ENCODE results near the gene ABCF1.

The ABCF1 gene

GRCh38 chr6:30554962-30555815 is 16.1 kb upstream of the ABCF1 start:
- TF ChIP-seq, protein P1, sequence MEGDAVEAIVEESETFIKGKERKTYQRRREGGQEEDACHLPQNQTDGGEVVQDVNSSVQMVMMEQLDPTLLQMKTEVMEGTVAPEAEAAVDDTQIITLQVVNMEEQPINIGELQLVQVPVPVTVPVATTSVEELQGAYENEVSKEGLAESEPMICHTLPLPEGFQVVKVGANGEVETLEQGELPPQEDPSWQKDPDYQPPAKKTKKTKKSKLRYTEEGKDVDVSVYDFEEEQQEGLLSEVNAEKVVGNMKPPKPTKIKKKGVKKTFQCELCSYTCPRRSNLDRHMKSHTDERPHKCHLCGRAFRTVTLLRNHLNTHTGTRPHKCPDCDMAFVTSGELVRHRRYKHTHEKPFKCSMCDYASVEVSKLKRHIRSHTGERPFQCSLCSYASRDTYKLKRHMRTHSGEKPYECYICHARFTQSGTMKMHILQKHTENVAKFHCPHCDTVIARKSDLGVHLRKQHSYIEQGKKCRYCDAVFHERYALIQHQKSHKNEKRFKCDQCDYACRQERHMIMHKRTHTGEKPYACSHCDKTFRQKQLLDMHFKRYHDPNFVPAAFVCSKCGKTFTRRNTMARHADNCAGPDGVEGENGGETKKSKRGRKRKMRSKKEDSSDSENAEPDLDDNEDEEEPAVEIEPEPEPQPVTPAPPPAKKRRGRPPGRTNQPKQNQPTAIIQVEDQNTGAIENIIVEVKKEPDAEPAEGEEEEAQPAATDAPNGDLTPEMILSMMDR (IDR thresholded peaks at IDR 0.05; ENCODE audit: insufficient read depth, low read depth, low read length, missing control alignments), result no peak
- peak overlapping the region; percentile 98 for H3K4me3 ChIP-seq (ENCODE audit: low read length)
- DNase-seq (ENCODE audit: low read depth), result peak; percentile 20

- no peak for DNase-seq (ENCODE audit: low read depth)
- TF ChIP-seq, protein P1 (IDR thresholded peaks at IDR 0.05; ENCODE audit: insufficient read depth, low read depth, low read length, missing control alignments), result no peak
- peak overlapping the region; percentile 98 for H3K4me3 ChIP-seq (ENCODE audit: low read length)
Observed at GRCh38 chr6:30555816-30556065, 15.5 kb upstream of the ABCF1 start.

GRCh38 chr6:30556066-30556905 is 15.0 kb upstream of the ABCF1 start, which contains the start of gene GNL1:
TSS of gene GNL1 (minus strand) at chr6:30556489. CDS start at chr6:30556203, 286 bp downstream.
- DNase-seq (ENCODE audit: low read depth), result peak; percentile 97
- peak within 1 kb of the TSS; percentile 98 for H3K4me3 ChIP-seq (ENCODE audit: low read length)
- TF ChIP-seq, protein P1 (IDR thresholded peaks at IDR 0.05; ENCODE audit: insufficient read depth, low read depth, low read length, missing control alignments), result no peak

GRCh38 chr6:30556906-30557682 is 14.1 kb upstream of the ABCF1 start, which contains the start of gene PRR3:
TSS of gene PRR3 (plus strand) at chr6:30557295. CDS start at chr6:30557345, 50 bp downstream.
- H3K4me3 ChIP-seq (ENCODE audit: low read length), result peak within 1 kb of the TSS; percentile 98
- TF ChIP-seq, protein P1 (IDR thresholded peaks at IDR 0.05; ENCODE audit: insufficient read depth, low read depth, low read length, missing control alignments), result no peak
- peak; percentile 85 for DNase-seq (ENCODE audit: low read depth)

DNA sequence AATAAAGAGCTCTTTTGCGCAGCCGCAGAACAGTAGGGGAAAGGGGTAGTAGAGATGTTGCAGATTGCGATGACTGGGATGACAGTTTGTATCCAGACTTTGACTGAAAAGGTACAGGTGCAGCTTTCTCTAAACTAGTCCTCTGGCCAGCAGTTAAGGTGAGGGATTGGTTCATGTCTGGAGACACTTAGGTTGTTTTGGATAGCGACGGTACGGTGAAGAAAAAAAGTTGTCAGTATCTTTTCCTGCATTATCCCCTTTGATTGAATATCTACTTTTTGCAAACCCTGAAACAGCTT is 13.6 kb upstream of the ABCF1 start:
- no peak for DNase-seq (ENCODE audit: low read depth)
- H3K4me3 ChIP-seq (ENCODE audit: low read length), result peak overlapping the region; percentile 98
- TF ChIP-seq, protein P1 (IDR thresholded peaks at IDR 0.05; ENCODE audit: insufficient read depth, low read depth, low read length, missing control alignments), result no peak

DNA sequence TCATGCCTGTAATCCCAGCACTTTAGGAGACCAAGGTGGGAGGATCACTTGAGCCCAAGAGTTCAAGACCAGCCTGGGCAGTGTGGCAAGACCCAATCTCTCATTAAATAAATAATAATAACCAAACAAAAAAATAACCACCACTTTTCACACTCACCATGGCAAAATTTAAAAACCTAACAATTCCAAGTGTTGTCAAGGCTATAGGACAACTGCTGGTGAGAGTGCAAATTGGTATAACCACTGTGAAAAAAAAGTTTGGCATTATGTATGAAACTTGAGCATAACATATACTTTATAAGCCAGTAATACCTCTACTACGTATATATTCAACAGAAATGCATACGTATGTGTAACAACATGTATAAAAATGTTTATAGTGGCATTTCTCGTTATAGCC is 10.3 kb upstream of the ABCF1 start:
- DNase-seq (ENCODE audit: low read depth), result no peak
- no peak overlapping the region for H3K4me3 ChIP-seq (ENCODE audit: low read length)
- TF ChIP-seq, protein P1 (IDR thresholded peaks at IDR 0.05; ENCODE audit: insufficient read depth, low read depth, low read length, missing control alignments), result no peak

Measured in epithelial cell of esophagus (primary cell).